CD14-positive monocyte (primary cell): ENCODE measurements around the gene SLC6A8. TPM values are rescaled to one million over a fixed set of nuclear protein-coding genes. Genes with fewer than 3 reads are reported as not detected.

Source experiments
- DNase-seq, 3 donors: peaks; one replicate each; pipeline ENCODE4 v3.0.0-alpha.2; 2011 to 2022
- H2AFZ ChIP-seq: 2 replicates; pipeline ENCODE4 v1.6.0; 2012; ENCODE audit warnings: mild to moderate bottlenecking, low read depth, low read length, inconsistent platforms; ENCODE audit not compliant: insufficient read depth, poor library complexity, severe bottlenecking
- H3K27ac ChIP-seq, 2 donors: 1 replicate in 1 of 2; 2 replicates in 1 of 2; pipeline ENCODE4 v1.5.1; 2012 to 2013; ENCODE audit warnings: low read length in 2 of 2, control low read depth in 1 of 2, inconsistent platforms in 1 of 2, low read depth in 1 of 2, mild to moderate bottlenecking in 1 of 2
- H3K27me3 ChIP-seq, 2 donors: one replicate each; pipeline versions ENCODE4 v1.6.0 to v1.6.1; 2011 to 2013; ENCODE audit warnings: low read length in 2 of 2; ENCODE audit not compliant: control insufficient read depth in 2 of 2, insufficient read depth in 2 of 2
- H3K36me3 ChIP-seq, 2 donors: replicated peaks in 1 of 2; 1 replicate in 1 of 2; 2 replicates in 1 of 2; pipeline versions ENCODE4 v1.5.1 to v1.6.1; 2012 to 2013; ENCODE audit warnings: low read length in 2 of 2, control low read depth in 1 of 2, inconsistent platforms in 1 of 2, mild to moderate bottlenecking in 1 of 2; ENCODE audit not compliant: insufficient read depth in 2 of 2, control insufficient read depth in 1 of 2
- H3K4me1 ChIP-seq, 2 donors: 1 replicate in 1 of 2; 2 replicates in 1 of 2; pipeline versions ENCODE4 v1.5.1 to v1.6.1; 2012 to 2013; ENCODE audit warnings: low read length in 2 of 2, control low read depth in 1 of 2, inconsistent platforms in 1 of 2, mild to moderate bottlenecking in 1 of 2, moderate library complexity in 1 of 2; ENCODE audit not compliant: insufficient read depth in 2 of 2, control insufficient read depth in 1 of 2
- H3K4me2 ChIP-seq: replicated peaks from 2 replicates; pipeline ENCODE3; 2012; ENCODE audit warnings: low read length, moderate library complexity, mild to moderate bottlenecking; ENCODE audit not compliant: poor library complexity, severe bottlenecking; ENCODE audit errors: extremely low read depth
- H3K4me3 ChIP-seq, 3 experiments: fragments of 200-600 bp in 1 of 3; sonication (generic) in 1 of 3; replicated peaks in 1 of 3; 1 replicate in 2 of 3; 2 replicates in 1 of 3; pipeline ENCODE4 v1.5.1; 2011 to 2013; ENCODE audit warnings: low read length in 3 of 3, mild to moderate bottlenecking in 3 of 3, control low read depth in 2 of 3, low read depth in 2 of 3, inconsistent platforms in 1 of 3, moderate library complexity in 1 of 3
- H3K79me2 ChIP-seq: 2 replicates; pipeline ENCODE4 v1.6.0; 2012; ENCODE audit warnings: mild to moderate bottlenecking, control low read depth, inconsistent platforms, low read length, moderate library complexity; ENCODE audit not compliant: insufficient read depth
- H3K9ac ChIP-seq: 2 replicates; pipeline ENCODE4 v1.6.0; 2017; ENCODE audit warnings: low read length, mild to moderate bottlenecking; ENCODE audit not compliant: insufficient read depth, poor library complexity, severe bottlenecking
- H3K9me3 ChIP-seq, 2 donors: replicated peaks in 1 of 2; 1 replicate in 1 of 2; 2 replicates in 1 of 2; pipeline versions ENCODE4 v1.5.1 to v1.6.1; 2012 to 2013; ENCODE audit warnings: low read length in 2 of 2, control low read depth in 1 of 2; ENCODE audit not compliant: control insufficient read depth in 1 of 2, insufficient read depth in 1 of 2
- H4K20me1 ChIP-seq: 2 replicates; pipeline ENCODE4 v1.6.0; 2012; ENCODE audit warnings: mild to moderate bottlenecking, low read length, control low read depth, moderate library complexity; ENCODE audit not compliant: insufficient read depth
- H3K27ac Mint-ChIP-seq, 7 donors: one replicate each; pipeline ENCODE4 v1.8.0; 2020; ENCODE audit warnings: mild to moderate bottlenecking in 7 of 7, mixed read lengths in 7 of 7, moderate library complexity in 6 of 7, inconsistent platforms in 2 of 7
- H3K27me3 Mint-ChIP-seq, 3 donors: one replicate each; pipeline ENCODE4 v1.8.0; 2021 to 2022; ENCODE audit warnings: low read depth in 3 of 3, mild to moderate bottlenecking in 3 of 3, mixed read lengths in 3 of 3, moderate library complexity in 3 of 3, inconsistent platforms in 1 of 3
- H3K36me3 Mint-ChIP-seq, 2 donors: one replicate each; pipeline ENCODE4 v1.8.0; 2020; ENCODE audit warnings: mixed read lengths in 2 of 2, inconsistent platforms in 1 of 2, mild to moderate bottlenecking in 1 of 2
- H3K4me1 Mint-ChIP-seq: one replicate; pipeline ENCODE4 v1.8.0; 2020; ENCODE audit warnings: mild to moderate bottlenecking, mixed read lengths
- H3K4me3 Mint-ChIP-seq, 2 donors: one replicate each; pipeline ENCODE4 v1.8.0; 2020; ENCODE audit warnings: mild to moderate bottlenecking in 2 of 2, mixed read lengths in 2 of 2, moderate library complexity in 1 of 2
- H3K9me3 Mint-ChIP-seq, 7 donors: one replicate each; pipeline ENCODE4 v1.8.0; 2020 to 2022; ENCODE audit warnings: mixed read lengths in 7 of 7, mild to moderate bottlenecking in 6 of 7, moderate library complexity in 6 of 7, inconsistent platforms in 2 of 7
- WGBS: methylation state at CpG from one replicate; pipeline ENCODE4 v1.1.5; 2013; ENCODE audit warnings: missing lambda C conversion rate; ENCODE audit not compliant: insufficient coverage; 5-methylcytosine and 5-hydroxymethylcytosine counted together
- intact Hi-C, 2 donors: fragments of 100-400 bp; cut with micrococcal nuclease; formaldehyde crosslinking; loops; one replicate each; pipeline versions ENCODE4 v1.15.0 to v1.15.1; 2023
- polyA plus RNA-seq, 3 donors: library from polyadenylated mRNA; depleted of rRNA in 1 of 3; unstranded in 2 of 3; stranded (reverse) in 1 of 3; fragments of 300-500 nt in 2 of 3; fragments of >200 nt in 1 of 3; fragmentation: Illumina TruSeq in 2 of 3; gene quantifications; 1 replicate in 2 of 3; 2 replicates in 1 of 3; pipeline ENCODE4 v1.2.3, GENCODE V29; 2012 to 2021
- TF ChIP-seq, protein P1 (sequence below): fragments of 200-600 bp; IDR thresholded peaks from one replicate; pipeline ENCODE4 v1.8.0; 2022; ENCODE audit warnings: antibody characterized with exemption, mild to moderate bottlenecking

Gene SLC6A8
- polyA plus RNA-seq, 3 donors: 0.23 to 5.6 (median 0.85) TPM

DNA sequence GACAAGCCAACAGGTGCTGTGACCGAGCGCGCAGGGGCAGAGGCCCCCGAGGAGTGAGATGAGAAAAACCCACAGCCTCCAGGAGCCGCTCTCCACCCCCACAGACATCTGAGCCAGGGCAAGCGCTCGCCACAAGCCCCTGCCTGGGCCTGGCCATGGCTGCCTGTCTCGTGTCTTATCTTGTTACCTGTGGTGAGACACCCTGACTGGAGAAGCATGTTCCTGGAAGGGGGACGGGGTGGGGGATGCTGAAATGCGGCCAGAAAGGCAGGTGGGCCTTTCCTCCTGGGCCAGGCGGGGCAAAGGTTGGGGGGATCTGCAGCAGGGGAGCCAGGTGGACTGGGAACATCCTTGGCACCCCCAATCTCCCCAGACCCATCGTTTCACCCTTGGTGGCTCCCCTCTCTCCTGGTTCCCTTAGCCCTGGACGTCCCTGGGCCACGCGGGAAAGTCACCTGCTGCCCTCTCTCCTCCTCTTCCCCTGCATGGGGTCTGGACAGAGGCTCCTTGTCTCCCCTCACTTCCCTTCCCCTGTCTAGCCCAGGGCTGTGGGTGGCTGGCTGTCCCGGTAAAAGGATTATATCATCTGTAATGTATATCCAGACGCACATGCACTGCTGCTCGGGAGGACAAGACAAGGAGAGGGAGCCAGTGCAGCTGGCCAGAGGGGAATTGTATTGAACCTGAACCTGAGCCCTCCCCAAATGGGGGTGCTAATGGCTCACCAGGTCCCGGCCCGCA lies 49.1 kb upstream of the SLC6A8 start:
- Mint-ChIP-seq H3K4me3 (no peak overlapping the region), H3K36me3 (peaks cover 0 to 1% of the 10 kb centered on the region in 2 donors), H3K4me1 (no peaks in the 10 kb centered on the region), H3K9me3 (peaks cover 0 to 12% (median 8%) of the 10 kb centered on the region in 7 donors), H3K27me3 (peaks cover 21 to 41% (median 41%) of the 10 kb centered on the region in 3 donors), H3K27ac (peak overlapping the region in 1 of 7 donors; percentile 7)
- TF ChIP-seq, protein P1, sequence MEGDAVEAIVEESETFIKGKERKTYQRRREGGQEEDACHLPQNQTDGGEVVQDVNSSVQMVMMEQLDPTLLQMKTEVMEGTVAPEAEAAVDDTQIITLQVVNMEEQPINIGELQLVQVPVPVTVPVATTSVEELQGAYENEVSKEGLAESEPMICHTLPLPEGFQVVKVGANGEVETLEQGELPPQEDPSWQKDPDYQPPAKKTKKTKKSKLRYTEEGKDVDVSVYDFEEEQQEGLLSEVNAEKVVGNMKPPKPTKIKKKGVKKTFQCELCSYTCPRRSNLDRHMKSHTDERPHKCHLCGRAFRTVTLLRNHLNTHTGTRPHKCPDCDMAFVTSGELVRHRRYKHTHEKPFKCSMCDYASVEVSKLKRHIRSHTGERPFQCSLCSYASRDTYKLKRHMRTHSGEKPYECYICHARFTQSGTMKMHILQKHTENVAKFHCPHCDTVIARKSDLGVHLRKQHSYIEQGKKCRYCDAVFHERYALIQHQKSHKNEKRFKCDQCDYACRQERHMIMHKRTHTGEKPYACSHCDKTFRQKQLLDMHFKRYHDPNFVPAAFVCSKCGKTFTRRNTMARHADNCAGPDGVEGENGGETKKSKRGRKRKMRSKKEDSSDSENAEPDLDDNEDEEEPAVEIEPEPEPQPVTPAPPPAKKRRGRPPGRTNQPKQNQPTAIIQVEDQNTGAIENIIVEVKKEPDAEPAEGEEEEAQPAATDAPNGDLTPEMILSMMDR: no peak
- H3K27ac ChIP-seq: no peak overlapping the region
- intact Hi-C loops: no loop called here
- no peak for DNase-seq
- peaks cover 0 to 9% of the 10 kb centered on the region in 2 donors for H3K9me3 ChIP-seq
- no peak overlapping the region for H2AFZ ChIP-seq
- peaks cover 2 to 23% of the 10 kb centered on the region in 2 donors for H3K27me3 ChIP-seq
- 92% methylated on average over 7 of the region's 20 CpGs for WGBS
- H3K4me1 ChIP-seq: no peaks in the 10 kb centered on the region
- H3K79me2 ChIP-seq: no peaks in the 10 kb centered on the region
- H3K4me3 ChIP-seq: no peak overlapping the region
- H3K4me2 ChIP-seq: no peak overlapping the region
- no peak overlapping the region for H3K9ac ChIP-seq
- H3K36me3 ChIP-seq: no peaks in the 10 kb centered on the region
- H4K20me1 ChIP-seq: no peaks in the 10 kb centered on the region

DNA sequence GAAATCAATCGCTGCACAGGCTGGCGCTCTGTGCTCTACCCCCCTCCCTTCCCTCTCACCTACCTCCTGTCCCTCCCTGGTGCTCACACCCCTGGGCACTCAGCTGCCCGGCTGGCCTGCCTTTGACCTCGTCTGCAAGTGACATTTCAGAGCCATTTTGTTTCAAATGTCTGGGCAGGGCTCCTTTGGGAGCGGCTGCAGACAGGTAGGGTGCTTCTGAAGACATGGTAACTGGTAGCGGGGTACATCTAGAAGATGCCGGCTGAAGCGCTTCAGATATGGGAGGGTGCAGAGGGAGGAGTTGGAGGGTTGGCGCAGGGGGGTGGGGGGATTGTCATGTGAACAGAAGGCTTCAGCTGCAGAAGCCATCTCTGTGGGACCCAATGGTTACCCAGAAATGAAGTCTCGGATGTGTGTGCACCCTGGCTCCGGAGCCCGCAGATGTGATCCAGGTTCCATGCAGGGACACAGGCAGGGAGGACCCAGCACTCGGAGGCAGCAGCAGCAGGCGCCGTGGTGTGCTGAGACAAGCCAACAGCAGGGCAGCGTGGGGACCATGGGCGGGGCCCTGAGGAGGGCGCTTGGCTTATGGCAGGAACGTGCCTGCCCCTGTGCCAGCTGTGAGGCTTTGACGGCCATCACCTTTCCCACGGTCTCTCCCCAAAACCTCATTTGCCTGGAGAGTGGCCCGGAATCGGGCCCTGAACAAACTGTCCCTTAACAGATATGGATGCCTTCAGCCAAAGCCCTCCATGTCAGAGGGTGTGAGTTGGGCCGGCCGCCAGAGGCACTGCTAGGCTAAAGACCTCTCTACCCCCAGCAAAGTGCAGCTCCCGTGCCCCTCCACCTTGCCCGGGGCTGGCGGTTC lies 48.3 kb upstream of the SLC6A8 start:
- H3K36me3 ChIP-seq: no peaks in the 10 kb centered on the region
- Mint-ChIP-seq H3K4me1 (peaks cover 2% of the 10 kb centered on the region), H3K4me3 (no peak overlapping the region), H3K9me3 (peaks cover 0 to 16% (median 8%) of the 10 kb centered on the region in 7 donors), H3K27me3 (peaks cover 26 to 47% (median 45%) of the 10 kb centered on the region in 3 donors), H3K27ac (no peak overlapping the region), H3K36me3 (peaks cover 0 to 1% of the 10 kb centered on the region in 2 donors)
- H3K9me3 ChIP-seq: peaks cover 0 to 12% of the 10 kb centered on the region in 2 donors
- no peak overlapping the region for H3K9ac ChIP-seq
- no peaks in the 10 kb centered on the region for H4K20me1 ChIP-seq
- no peaks in the 10 kb centered on the region for H3K79me2 ChIP-seq
- peaks cover 0 to 3% of the 10 kb centered on the region in 2 donors for H3K4me1 ChIP-seq
- no peak overlapping the region for H3K4me2 ChIP-seq
- DNase-seq: no peak
- intact Hi-C loops: no loop called here
- H3K4me3 ChIP-seq: no peak overlapping the region
- H2AFZ ChIP-seq: no peak overlapping the region
- TF ChIP-seq, protein P1: no peak
- 94% methylated on average over 9 of the region's 28 CpGs for WGBS
- H3K27me3 ChIP-seq: peaks cover 2 to 26% of the 10 kb centered on the region in 2 donors
- H3K27ac ChIP-seq: no peak overlapping the region
